DMS153 treated with DMSO at 0.1 percent for 48 hours (cell line): ENCODE results near the gene NR2C2.
"Not testable (repeated sequence)": the region's sequence is repeated elsewhere in the genome, so short reads cannot be mapped to it uniquely, and the experiment has no call there.

Experiments used
- DNase-seq: peaks from one replicate; lab custom pipeline; 2025; ENCODE audit not compliant: unreplicated experiment; lab: John Stamatoyannopoulos, UW

Gene NR2C2

GRCh38 chr3:14957153-14957552 is 9.8 kb downstream of the NR2C2 start:
- DNase-seq = no peak

GRCh38 chr3:14957925-14958324 is 10.5 kb downstream of the NR2C2 start:
- no peak for DNase-seq

GRCh38 chr3:14959359-14959943 is 12.1 kb downstream of the NR2C2 start:
- no peak for DNase-seq

- DNase-seq = no peak
These were observed 15.4 kb downstream of the NR2C2 start for GRCh38 chr3:14962762-14963161.

GRCh38 chr3:14967285-14967684 is 19.9 kb downstream of the NR2C2 start:
- no peak for DNase-seq

GRCh38 chr3:14969671-14970070 is 22.3 kb downstream of the NR2C2 start:
- DNase-seq = no peak

- DNase-seq = no peak
These were observed 28.9 kb downstream of the NR2C2 start for GRCh38 chr3:14976317-14976716.

GRCh38 chr3:14980689-14981088 is 33.3 kb downstream of the NR2C2 start:
- DNase-seq = no peak

- no peak for DNase-seq
These were observed 37.3 kb downstream of the NR2C2 start for GRCh38 chr3:14984581-14985113.

GRCh38 chr3:14988988-14989394 is 41.6 kb downstream of the NR2C2 start:
- DNase-seq = no peak

GRCh38 chr3:14989943-14990779 is 42.8 kb downstream of the NR2C2 start:
- no peak for DNase-seq

GRCh38 chr3:14990780-14991148 is 43.4 kb downstream of the NR2C2 start:
- DNase-seq = no peak

- DNase-seq = no peak
These were observed 43.9 kb downstream of the NR2C2 start for GRCh38 chr3:14991151-14991742.

- DNase-seq = no peak
These were observed 44.6 kb downstream of the NR2C2 start for GRCh38 chr3:14991818-14992612.

- no peak for DNase-seq
These were observed 50.6 kb downstream of the NR2C2 start for GRCh38 chr3:14997941-14998340.

- DNase-seq = not testable (repeated sequence)
These were observed 51.8 kb downstream of the NR2C2 start for GRCh38 chr3:14999182-14999581.

- no peak for DNase-seq
These were observed 60.3 kb downstream of the NR2C2 start for GRCh38 chr3:15007681-15008141.

- no peak for DNase-seq
These were observed 61.8 kb downstream of the NR2C2 start for GRCh38 chr3:15009167-15009566.

- no peak for DNase-seq
These were observed 63.3 kb downstream of the NR2C2 start for GRCh38 chr3:15010664-15011063.

GRCh38 chr3:15011174-15011573 is 63.8 kb downstream of the NR2C2 start:
- no peak for DNase-seq
